ENCODE data around the gene CEBPG. TPM values are rescaled to one million over a fixed set of nuclear protein-coding genes. Genes with fewer than 3 reads are reported as not detected.

CEBPG gene
- total and polyA plus RNA-seq, 9 of the 15 experiments (the other 6 are each of a cell fraction or from before 2014, with no cell fraction given), result 9.5 to 34.9 (median 30.9) TPM

DNA sequence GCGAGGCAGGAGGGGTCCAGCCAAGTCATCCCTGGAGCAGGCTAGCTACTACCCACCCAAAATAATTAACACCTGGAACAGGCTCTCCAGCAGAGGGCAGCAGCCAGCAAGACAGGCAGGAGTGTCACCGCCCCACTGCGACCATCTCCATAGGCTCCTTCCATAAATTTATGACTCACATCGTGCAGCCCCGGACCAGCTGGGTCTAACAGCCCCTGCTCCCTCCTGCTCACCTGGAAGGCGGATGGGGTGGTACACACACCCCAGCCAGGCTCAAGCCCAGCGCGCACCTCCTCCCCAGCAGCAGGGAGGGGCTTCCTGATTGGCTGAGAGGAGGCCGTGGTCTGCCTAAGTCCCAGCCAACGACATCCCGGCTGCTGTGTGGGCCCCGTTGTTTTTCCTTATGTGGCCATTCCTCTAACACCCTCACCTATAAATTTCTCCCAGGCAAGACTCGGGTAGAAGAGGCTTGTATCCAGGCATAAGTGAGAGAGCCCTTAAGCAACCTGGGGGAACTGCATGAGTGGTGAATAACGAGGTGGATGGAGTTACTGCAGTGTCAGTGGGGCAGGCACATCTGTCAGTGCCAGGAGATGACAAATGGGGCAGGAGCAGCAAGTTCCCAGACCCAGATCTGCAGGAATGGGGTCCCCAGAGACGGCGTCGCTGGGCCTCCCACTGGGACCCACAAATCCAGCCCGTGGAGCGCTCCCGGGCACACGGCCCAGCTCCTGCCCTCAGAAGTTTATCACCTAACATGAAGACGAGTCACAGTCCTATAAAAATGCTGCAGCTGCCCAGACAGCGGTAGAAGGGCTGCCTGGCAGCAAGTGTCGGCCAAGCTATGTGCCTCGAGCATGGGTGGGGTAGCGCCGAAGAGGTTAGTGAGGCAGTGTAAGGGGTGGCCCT, 43.1 kb downstream of the CEBPG start (continued):
- TF ChIP-seq ZNF282 (CRISPR knock-in tag; IDR thresholded peaks at IDR 0.05) (no peak), YY1 (IDR thresholded peaks at IDR 0.05; ENCODE audit: borderline replicate concordance in 1 of 3, control insufficient read depth in 1 of 3, extremely low read depth in 1 of 3, insufficient read depth in 3 of 3, insufficient read length in 1 of 3, insufficient replicate concordance in 2 of 3, low read depth in 1 of 3, low read length in 2 of 3) (peak in 1 of 3 experiments; percentile 32), ZNF316 (IDR thresholded peaks at IDR 0.05) (no peak), ZNF217 (CRISPR knock-in tag; IDR thresholded peaks at IDR 0.05) (no peak), RAD21 (CRISPR knock-in tag; conservative IDR thresholded peaks at IDR 0.05 in 1 of 2, IDR thresholded peaks at IDR 0.05 in 1 of 2) (peak; percentile 30 to 79), GABPB1 (CRISPR knock-in tag; IDR thresholded peaks at IDR 0.05) (no peak), KLF16 (IDR thresholded peaks at IDR 0.05) (0 out of 2 replicates have a peak, but pooled peaks have one; percentile 29), CSDE1 (IDR thresholded peaks at IDR 0.05) (no peak), MEIS2 (IDR thresholded peaks at IDR 0.05; ENCODE audit: partially characterized antibody) (peak; percentile 22), RB1 (IDR thresholded peaks at IDR 0.05; ENCODE audit: low read depth) (0 out of 2 replicates have a peak, but pooled peaks have one; percentile 16), BRD4 (IDR thresholded peaks at IDR 0.05) (no peak), LEF1 (IDR thresholded peaks at IDR 0.05) (no peak), ZBTB7A (IDR thresholded peaks at IDR 0.05; ENCODE audit: borderline replicate concordance, control insufficient read depth, low read depth, low read length) (peak; percentile 57; the same call in 1 of the 2 replicates), NEUROD1 (IDR thresholded peaks at IDR 0.05; ENCODE audit: borderline replicate concordance, low read depth, low read length, partially characterized antibody) (peak; percentile 4), CTBP1 (IDR thresholded peaks at IDR 0.05; ENCODE audit: borderline replicate concordance) (peak; percentile 49; the same call in 1 of the 2 replicates), CEBPG (CRISPR knock-in tag; IDR thresholded peaks at IDR 0.05) (no peak), CEBPG (tag; conservative IDR thresholded peaks at IDR 0.05 in 1 of 2, IDR thresholded peaks at IDR 0.05 in 1 of 2) (peak; percentile 21 to 30; a peak in 2 of 4 replicates), MYBL2 (IDR thresholded peaks at IDR 0.05; ENCODE audit: low read depth) (no peak), MYBL2 (CRISPR knock-in tag; IDR thresholded peaks at IDR 0.05; ENCODE audit: borderline replicate concordance) (no peak)
- TF ChIP-seq, protein P1, sequence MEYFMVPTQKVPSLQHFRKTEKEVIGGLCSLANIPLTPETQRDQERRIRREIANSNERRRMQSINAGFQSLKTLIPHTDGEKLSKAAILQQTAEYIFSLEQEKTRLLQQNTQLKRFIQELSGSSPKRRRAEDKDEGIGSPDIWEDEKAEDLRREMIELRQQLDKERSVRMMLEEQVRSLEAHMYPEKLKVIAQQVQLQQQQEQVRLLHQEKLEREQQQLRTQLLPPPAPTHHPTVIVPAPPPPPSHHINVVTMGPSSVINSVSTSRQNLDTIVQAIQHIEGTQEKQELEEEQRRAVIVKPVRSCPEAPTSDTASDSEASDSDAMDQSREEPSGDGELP (CRISPR knock-in tag; IDR thresholded peaks at IDR 0.05; ENCODE audit: borderline replicate concordance), result peak; percentile 52; the same call in 1 of the 2 replicates
- TF ChIP-seq, protein P2, sequence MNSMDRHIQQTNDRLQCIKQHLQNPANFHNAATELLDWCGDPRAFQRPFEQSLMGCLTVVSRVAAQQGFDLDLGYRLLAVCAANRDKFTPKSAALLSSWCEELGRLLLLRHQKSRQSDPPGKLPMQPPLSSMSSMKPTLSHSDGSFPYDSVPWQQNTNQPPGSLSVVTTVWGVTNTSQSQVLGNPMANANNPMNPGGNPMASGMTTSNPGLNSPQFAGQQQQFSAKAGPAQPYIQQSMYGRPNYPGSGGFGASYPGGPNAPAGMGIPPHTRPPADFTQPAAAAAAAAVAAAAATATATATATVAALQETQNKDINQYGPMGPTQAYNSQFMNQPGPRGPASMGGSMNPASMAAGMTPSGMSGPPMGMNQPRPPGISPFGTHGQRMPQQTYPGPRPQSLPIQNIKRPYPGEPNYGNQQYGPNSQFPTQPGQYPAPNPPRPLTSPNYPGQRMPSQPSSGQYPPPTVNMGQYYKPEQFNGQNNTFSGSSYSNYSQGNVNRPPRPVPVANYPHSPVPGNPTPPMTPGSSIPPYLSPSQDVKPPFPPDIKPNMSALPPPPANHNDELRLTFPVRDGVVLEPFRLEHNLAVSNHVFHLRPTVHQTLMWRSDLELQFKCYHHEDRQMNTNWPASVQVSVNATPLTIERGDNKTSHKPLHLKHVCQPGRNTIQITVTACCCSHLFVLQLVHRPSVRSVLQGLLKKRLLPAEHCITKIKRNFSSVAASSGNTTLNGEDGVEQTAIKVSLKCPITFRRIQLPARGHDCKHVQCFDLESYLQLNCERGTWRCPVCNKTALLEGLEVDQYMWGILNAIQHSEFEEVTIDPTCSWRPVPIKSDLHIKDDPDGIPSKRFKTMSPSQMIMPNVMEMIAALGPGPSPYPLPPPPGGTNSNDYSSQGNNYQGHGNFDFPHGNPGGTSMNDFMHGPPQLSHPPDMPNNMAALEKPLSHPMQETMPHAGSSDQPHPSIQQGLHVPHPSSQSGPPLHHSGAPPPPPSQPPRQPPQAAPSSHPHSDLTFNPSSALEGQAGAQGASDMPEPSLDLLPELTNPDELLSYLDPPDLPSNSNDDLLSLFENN (IDR thresholded peaks at IDR 0.05; ENCODE audit: low read depth in 2 of 2, low read length in 2 of 2), result no peak

Data from K562 (cell line).